ENCODE data around the gene QRSL1.

DNA sequence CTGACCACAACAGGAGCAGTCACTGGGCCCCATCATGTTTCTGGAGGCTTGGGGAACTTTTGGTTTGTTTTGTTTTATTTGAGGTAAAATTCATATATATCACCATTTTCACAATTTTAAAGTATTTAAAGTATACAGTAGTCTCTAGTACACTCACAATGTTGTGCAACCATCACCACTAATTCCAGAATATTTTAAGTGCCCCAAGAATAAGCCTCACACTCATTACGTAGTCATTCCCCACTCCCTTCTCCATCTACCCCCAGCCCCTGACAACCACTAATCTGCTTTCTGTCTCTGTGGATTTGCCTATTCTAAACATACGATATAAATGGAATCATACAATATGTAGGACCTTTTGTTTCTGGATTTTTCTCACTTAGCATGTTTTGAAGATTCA is 29.0 kb upstream of the QRSL1 start:
- TF ChIP-seq, protein P1, sequence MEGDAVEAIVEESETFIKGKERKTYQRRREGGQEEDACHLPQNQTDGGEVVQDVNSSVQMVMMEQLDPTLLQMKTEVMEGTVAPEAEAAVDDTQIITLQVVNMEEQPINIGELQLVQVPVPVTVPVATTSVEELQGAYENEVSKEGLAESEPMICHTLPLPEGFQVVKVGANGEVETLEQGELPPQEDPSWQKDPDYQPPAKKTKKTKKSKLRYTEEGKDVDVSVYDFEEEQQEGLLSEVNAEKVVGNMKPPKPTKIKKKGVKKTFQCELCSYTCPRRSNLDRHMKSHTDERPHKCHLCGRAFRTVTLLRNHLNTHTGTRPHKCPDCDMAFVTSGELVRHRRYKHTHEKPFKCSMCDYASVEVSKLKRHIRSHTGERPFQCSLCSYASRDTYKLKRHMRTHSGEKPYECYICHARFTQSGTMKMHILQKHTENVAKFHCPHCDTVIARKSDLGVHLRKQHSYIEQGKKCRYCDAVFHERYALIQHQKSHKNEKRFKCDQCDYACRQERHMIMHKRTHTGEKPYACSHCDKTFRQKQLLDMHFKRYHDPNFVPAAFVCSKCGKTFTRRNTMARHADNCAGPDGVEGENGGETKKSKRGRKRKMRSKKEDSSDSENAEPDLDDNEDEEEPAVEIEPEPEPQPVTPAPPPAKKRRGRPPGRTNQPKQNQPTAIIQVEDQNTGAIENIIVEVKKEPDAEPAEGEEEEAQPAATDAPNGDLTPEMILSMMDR (conservative IDR thresholded peaks at IDR 0.05; ENCODE audit: low read depth in 2 of 2), result no peak
- TF ChIP-seq EZH2phosphoT487 (IDR thresholded peaks at IDR 0.05; ENCODE audit: unreplicated experiment), result no peak
- TF ChIP-seq CREB1 (CRISPR knock-in tag; IDR thresholded peaks at IDR 0.05; ENCODE audit: low read depth), result no peak
- TF ChIP-seq POLR2AphosphoS5 (IDR thresholded peaks at IDR 0.05; ENCODE audit: low read depth), result no peak
- TF ChIP-seq EZH2 (IDR thresholded peaks at IDR 0.05; ENCODE audit: low read depth, unreplicated experiment), result no peak
- no peak for TF ChIP-seq NANOG (IDR thresholded peaks at IDR 0.05; ENCODE audit: borderline replicate concordance)
- TF ChIP-seq, protein P2, sequence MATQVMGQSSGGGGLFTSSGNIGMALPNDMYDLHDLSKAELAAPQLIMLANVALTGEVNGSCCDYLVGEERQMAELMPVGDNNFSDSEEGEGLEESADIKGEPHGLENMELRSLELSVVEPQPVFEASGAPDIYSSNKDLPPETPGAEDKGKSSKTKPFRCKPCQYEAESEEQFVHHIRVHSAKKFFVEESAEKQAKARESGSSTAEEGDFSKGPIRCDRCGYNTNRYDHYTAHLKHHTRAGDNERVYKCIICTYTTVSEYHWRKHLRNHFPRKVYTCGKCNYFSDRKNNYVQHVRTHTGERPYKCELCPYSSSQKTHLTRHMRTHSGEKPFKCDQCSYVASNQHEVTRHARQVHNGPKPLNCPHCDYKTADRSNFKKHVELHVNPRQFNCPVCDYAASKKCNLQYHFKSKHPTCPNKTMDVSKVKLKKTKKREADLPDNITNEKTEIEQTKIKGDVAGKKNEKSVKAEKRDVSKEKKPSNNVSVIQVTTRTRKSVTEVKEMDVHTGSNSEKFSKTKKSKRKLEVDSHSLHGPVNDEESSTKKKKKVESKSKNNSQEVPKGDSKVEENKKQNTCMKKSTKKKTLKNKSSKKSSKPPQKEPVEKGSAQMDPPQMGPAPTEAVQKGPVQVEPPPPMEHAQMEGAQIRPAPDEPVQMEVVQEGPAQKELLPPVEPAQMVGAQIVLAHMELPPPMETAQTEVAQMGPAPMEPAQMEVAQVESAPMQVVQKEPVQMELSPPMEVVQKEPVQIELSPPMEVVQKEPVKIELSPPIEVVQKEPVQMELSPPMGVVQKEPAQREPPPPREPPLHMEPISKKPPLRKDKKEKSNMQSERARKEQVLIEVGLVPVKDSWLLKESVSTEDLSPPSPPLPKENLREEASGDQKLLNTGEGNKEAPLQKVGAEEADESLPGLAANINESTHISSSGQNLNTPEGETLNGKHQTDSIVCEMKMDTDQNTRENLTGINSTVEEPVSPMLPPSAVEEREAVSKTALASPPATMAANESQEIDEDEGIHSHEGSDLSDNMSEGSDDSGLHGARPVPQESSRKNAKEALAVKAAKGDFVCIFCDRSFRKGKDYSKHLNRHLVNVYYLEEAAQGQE (IDR thresholded peaks at IDR 0.05; ENCODE audit: unreplicated experiment), result no peak
- no peak for TF ChIP-seq ZNF331 (CRISPR knock-in tag; IDR thresholded peaks at IDR 0.05; ENCODE audit: low read depth)
- TF ChIP-seq, protein P3, sequence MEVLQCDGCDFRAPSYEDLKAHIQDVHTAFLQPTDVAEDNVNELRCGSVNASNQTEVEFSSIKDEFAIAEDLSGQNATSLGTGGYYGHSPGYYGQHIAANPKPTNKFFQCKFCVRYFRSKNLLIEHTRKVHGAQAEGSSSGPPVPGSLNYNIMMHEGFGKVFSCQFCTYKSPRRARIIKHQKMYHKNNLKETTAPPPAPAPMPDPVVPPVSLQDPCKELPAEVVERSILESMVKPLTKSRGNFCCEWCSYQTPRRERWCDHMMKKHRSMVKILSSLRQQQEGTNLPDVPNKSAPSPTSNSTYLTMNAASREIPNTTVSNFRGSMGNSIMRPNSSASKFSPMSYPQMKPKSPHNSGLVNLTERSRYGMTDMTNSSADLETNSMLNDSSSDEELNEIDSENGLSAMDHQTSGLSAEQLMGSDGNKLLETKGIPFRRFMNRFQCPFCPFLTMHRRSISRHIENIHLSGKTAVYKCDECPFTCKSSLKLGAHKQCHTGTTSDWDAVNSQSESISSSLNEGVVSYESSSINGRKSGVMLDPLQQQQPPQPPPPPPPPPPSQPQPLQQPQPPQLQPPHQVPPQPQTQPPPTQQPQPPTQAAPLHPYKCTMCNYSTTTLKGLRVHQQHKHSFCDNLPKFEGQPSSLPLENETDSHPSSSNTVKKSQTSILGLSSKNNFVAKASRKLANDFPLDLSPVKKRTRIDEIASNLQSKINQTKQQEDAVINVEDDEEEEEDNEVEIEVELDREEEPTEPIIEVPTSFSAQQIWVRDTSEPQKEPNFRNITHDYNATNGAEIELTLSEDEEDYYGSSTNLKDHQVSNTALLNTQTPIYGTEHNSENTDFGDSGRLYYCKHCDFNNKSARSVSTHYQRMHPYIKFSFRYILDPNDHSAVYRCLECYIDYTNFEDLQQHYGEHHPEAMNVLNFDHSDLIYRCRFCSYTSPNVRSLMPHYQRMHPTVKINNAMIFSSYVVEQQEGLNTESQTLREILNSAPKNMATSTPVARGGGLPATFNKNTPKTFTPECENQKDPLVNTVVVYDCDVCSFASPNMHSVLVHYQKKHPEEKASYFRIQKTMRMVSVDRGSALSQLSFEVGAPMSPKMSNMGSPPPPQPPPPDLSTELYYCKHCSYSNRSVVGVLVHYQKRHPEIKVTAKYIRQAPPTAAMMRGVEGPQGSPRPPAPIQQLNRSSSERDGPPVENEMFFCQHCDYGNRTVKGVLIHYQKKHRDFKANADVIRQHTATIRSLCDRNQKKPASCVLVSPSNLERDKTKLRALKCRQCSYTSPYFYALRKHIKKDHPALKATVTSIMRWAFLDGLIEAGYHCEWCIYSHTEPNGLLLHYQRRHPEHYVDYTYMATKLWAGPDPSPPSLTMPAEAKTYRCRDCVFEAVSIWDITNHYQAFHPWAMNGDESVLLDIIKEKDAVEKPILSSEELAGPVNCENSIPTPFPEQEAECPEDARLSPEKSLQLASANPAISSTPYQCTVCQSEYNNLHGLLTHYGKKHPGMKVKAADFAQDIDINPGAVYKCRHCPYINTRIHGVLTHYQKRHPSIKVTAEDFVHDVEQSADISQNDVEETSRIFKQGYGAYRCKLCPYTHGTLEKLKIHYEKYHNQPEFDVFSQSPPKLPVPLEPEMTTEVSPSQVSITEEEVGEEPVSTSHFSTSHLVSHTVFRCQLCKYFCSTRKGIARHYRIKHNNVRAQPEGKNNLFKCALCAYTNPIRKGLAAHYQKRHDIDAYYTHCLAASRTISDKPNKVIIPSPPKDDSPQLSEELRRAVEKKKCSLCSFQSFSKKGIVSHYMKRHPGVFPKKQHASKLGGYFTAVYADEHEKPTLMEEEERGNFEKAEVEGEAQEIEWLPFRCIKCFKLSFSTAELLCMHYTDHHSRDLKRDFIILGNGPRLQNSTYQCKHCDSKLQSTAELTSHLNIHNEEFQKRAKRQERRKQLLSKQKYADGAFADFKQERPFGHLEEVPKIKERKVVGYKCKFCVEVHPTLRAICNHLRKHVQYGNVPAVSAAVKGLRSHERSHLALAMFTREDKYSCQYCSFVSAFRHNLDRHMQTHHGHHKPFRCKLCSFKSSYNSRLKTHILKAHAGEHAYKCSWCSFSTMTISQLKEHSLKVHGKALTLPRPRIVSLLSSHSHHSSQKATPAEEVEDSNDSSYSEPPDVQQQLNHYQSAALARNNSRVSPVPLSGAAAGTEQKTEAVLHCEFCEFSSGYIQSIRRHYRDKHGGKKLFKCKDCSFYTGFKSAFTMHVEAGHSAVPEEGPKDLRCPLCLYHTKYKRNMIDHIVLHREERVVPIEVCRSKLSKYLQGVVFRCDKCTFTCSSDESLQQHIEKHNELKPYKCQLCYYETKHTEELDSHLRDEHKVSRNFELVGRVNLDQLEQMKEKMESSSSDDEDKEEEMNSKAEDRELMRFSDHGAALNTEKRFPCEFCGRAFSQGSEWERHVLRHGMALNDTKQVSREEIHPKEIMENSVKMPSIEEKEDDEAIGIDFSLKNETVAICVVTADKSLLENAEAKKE (CRISPR knock-in tag; IDR thresholded peaks at IDR 0.05), result no peak
- TF ChIP-seq JUNB (IDR thresholded peaks at IDR 0.05; ENCODE audit: unreplicated experiment), result no peak
- no peak for TF ChIP-seq ZNF114 (CRISPR knock-in tag; IDR thresholded peaks at IDR 0.05)
- TF ChIP-seq STAT1 (IDR thresholded peaks at IDR 0.05; ENCODE audit: unreplicated experiment), result no peak
